WTC11 (cell line): ENCODE measurements around the gene NAGLU. TPM values are rescaled to one million over a fixed set of nuclear protein-coding genes. Genes with fewer than 3 reads are reported as not detected.

Experiments
- ATAC-seq: fragments of 200-7000 bp; cut with Tn5 transposase; 2 replicates; pipeline ENCODE4 v1.10.0; 2021; ENCODE audit warnings: mild to moderate bottlenecking, moderate library complexity
- CTCF ChIA-PET: fragments of 300-600 bp; sonication (Branson Sonifier 250); formaldehyde crosslinking; loops from one replicate; lab custom pipeline; 2021; ENCODE audit warnings: antibody characterized with exemption; lab: Charles Lee
- POLR2A ChIA-PET: fragments of 350-600 bp; sonication (Branson Sonifier 250); formaldehyde crosslinking; loops from one replicate; lab custom pipeline; 2021; ENCODE audit warnings: antibody characterized with exemption; lab: Charles Lee
- DNase-seq: peaks from one replicate; pipeline ENCODE4 v3.0.0; 2021; ENCODE audit warnings: low spot score
- H3K27ac Mint-ChIP-seq: 2 replicates; pipeline ENCODE4 v1.8.0; 2021; ENCODE audit warnings: mixed read lengths
- H3K27me3 Mint-ChIP-seq: 2 replicates; pipeline ENCODE4 v1.8.0; 2021; ENCODE audit warnings: low read depth, mild to moderate bottlenecking, moderate library complexity, mixed read lengths
- H3K36me3 Mint-ChIP-seq: 2 replicates; pipeline ENCODE4 v1.8.0; 2021; ENCODE audit warnings: mixed read lengths
- H3K4me1 Mint-ChIP-seq: 2 replicates; pipeline ENCODE4 v1.8.0; 2022; ENCODE audit warnings: mixed read lengths
- H3K4me3 Mint-ChIP-seq: 2 replicates; pipeline ENCODE4 v1.8.0; 2021; ENCODE audit warnings: mild to moderate bottlenecking, moderate library complexity, mixed read lengths
- H3K9me3 Mint-ChIP-seq: 2 replicates; pipeline ENCODE4 v1.8.0; 2021; ENCODE audit warnings: mixed read lengths
- ATF1 ChIP-seq: sonication (generic); formaldehyde crosslinking; IDR thresholded peaks from 2 replicates; pipeline ENCODE4 v1.8.1; 2023; ENCODE audit warnings: mild to moderate bottlenecking, moderate library complexity, missing genetic modification reagents
- CREM ChIP-seq: sonication (generic); formaldehyde crosslinking; IDR thresholded peaks from 2 replicates; pipeline ENCODE4 v1.8.1; 2022; ENCODE audit warnings: mild to moderate bottlenecking, missing genetic modification reagents, moderate library complexity
- E2F1 ChIP-seq: sonication (generic); formaldehyde crosslinking; IDR thresholded peaks from 2 replicates; pipeline ENCODE4 v1.8.0; 2022; ENCODE audit warnings: mild to moderate bottlenecking, missing genetic modification reagents
- E2F4 ChIP-seq: sonication (generic); formaldehyde crosslinking; IDR thresholded peaks from 2 replicates; pipeline ENCODE4 v1.8.1; 2022; ENCODE audit warnings: low read depth, mild to moderate bottlenecking, moderate library complexity, missing genetic modification reagents, borderline replicate concordance
- ERG ChIP-seq: fragments of 250-450 bp; sonication (Bioruptor Pico); IDR thresholded peaks from 2 replicates; pipeline ENCODE4 v1.8.0; 2021; ENCODE audit warnings: mild to moderate bottlenecking
- FOXK1 ChIP-seq: sonication (generic); formaldehyde crosslinking; IDR thresholded peaks from 2 replicates; pipeline ENCODE4 v1.8.0; 2022; ENCODE audit warnings: mild to moderate bottlenecking, moderate library complexity, missing genetic modification reagents
- HMGA2 ChIP-seq: fragments of 250-450 bp; sonication (Bioruptor Pico); IDR thresholded peaks from 2 replicates; pipeline ENCODE4 v1.4.0; 2021; ENCODE audit warnings: mild to moderate bottlenecking, moderate library complexity
- NFE2L1 ChIP-seq: sonication (generic); formaldehyde crosslinking; IDR thresholded peaks from 2 replicates; pipeline ENCODE4 v1.8.1; 2023; ENCODE audit warnings: missing genetic modification reagents
- NFYB ChIP-seq: sonication (generic); formaldehyde crosslinking; conservative IDR thresholded peaks from 2 replicates; pipeline ENCODE4 v1.8.0; 2022; ENCODE audit warnings: low read depth, missing genetic modification reagents
- NR1H2 ChIP-seq: sonication (generic); formaldehyde crosslinking; IDR thresholded peaks from 2 replicates; pipeline ENCODE4 v1.9.0; 2021; ENCODE audit warnings: mild to moderate bottlenecking, moderate library complexity, missing genetic modification reagents
- SMAD3 ChIP-seq: sonication (generic); formaldehyde crosslinking; IDR thresholded peaks from 2 replicates; pipeline ENCODE4 v1.8.0; 2022; ENCODE audit warnings: missing genetic modification reagents, mild to moderate bottlenecking, borderline replicate concordance
- SMAD4 ChIP-seq: sonication (generic); formaldehyde crosslinking; IDR thresholded peaks from 2 replicates; pipeline ENCODE4 v1.8.0; 2022; ENCODE audit warnings: mild to moderate bottlenecking, missing genetic modification reagents
- USF1 ChIP-seq: sonication (generic); formaldehyde crosslinking; IDR thresholded peaks from 2 replicates; pipeline ENCODE4 v1.8.0; 2022; ENCODE audit warnings: mild to moderate bottlenecking, missing genetic modification reagents
- ZBTB21 ChIP-seq: sonication (generic); formaldehyde crosslinking; IDR thresholded peaks from 2 replicates; pipeline ENCODE4 v1.8.1; 2023; ENCODE audit warnings: mild to moderate bottlenecking, missing genetic modification reagents, borderline replicate concordance
- ZMAT4 ChIP-seq: fragments of 250-450 bp; sonication (Bioruptor Pico); IDR thresholded peaks from 2 replicates; pipeline ENCODE4 v1.9.0; 2021; ENCODE audit warnings: mild to moderate bottlenecking
- ZNF121 ChIP-seq: sonication (generic); formaldehyde crosslinking; IDR thresholded peaks from 2 replicates; pipeline ENCODE4 v1.8.0; 2023; ENCODE audit warnings: missing genetic modification reagents
- ZNF219 ChIP-seq: sonication (generic); formaldehyde crosslinking; IDR thresholded peaks from 2 replicates; pipeline ENCODE4 v1.8.0; 2023; ENCODE audit warnings: missing genetic modification reagents, mild to moderate bottlenecking, borderline replicate concordance
- ZNF281 ChIP-seq: sonication (generic); formaldehyde crosslinking; IDR thresholded peaks from 2 replicates; pipeline ENCODE4 v1.8.0; 2023; ENCODE audit warnings: mild to moderate bottlenecking, missing genetic modification reagents
- ZNF512 ChIP-seq: sonication (generic); formaldehyde crosslinking; IDR thresholded peaks from 2 replicates; pipeline ENCODE4 v1.8.1; 2022; ENCODE audit warnings: missing genetic modification reagents, borderline replicate concordance
- ZSCAN18 ChIP-seq: fragments of 250-450 bp; sonication (Bioruptor Pico); IDR thresholded peaks from 2 replicates; pipeline ENCODE4 v2.1.2; 2022; ENCODE audit warnings: mild to moderate bottlenecking, moderate library complexity
- total RNA-seq: library from RNA; stranded (reverse); gene quantifications from 3 replicates; pipeline ENCODE4 v1.2.3, GENCODE V29; 2021

NAGLU gene
- total RNA-seq, 1 experiment from 2014 or later = 39.3 TPM

GRCh38 chr17:42512733-42513251 lies 23.2 kb upstream of the NAGLU start:
- Mint-ChIP-seq H3K4me3 (no peak overlapping the region), H3K9me3 (no peaks in the 10 kb centered on the region), H3K4me1 (no peaks in the 10 kb centered on the region), H3K27me3 (no peaks in the 10 kb centered on the region; the same call in 1 of the 2 replicates), H3K36me3 (peaks cover 13% of the 10 kb centered on the region), H3K27ac (no peak overlapping the region)
- ChIA-PET CTCF (interaction anchor here (1.2 to 5.9 kb wide), 2 partner anchors 14 to 291 kb away, joined by 4 to 34 read pairs; no protein-coding TSS in a partner anchor), POLR2A (no interaction called here)
- ATAC-seq (no peak), DNase-seq (no peak)
- TF ChIP-seq E2F1 (CRISPR knock-in tag) (no peak), ZSCAN18 (CRISPR knock-in tag) (no peak), NFE2L1 (no peak), ERG (CRISPR knock-in tag) (no peak), CREM (no peak), ZNF219 (CRISPR knock-in tag) (no peak), HMGA2 (CRISPR knock-in tag) (no peak), E2F4 (CRISPR knock-in tag) (no peak), FOXK1 (CRISPR knock-in tag) (no peak), ZBTB21 (CRISPR knock-in tag) (no peak), ZNF121 (no peak), ATF1 (CRISPR knock-in tag) (no peak), ZMAT4 (CRISPR knock-in tag) (no peak), SMAD4 (CRISPR knock-in tag) (no peak), NR1H2 (CRISPR knock-in tag) (no peak), NFYB (no peak), ZNF512 (no peak), ZNF281 (no peak), USF1 (no peak), SMAD3 (CRISPR knock-in tag) (no peak)
